OCI-LY7 (cell line): ENCODE data around the gene GIMAP2. TPM values are rescaled to one million over a fixed set of nuclear protein-coding genes. Genes with fewer than 3 reads are reported as not detected.

Experiments used
- BruUV-seq: library from RNA; stranded (reverse); fragments of 400-500 nt; replicated peaks from 2 replicates; lab custom pipeline; 2021; lab: Mats Ljungman, UMichigan
- CTCF ChIA-PET: fragments of 300-600 bp; sonication (Branson Sonifier 250); formaldehyde crosslinking; loops from one replicate; lab custom pipeline; 2022; ENCODE audit warnings: antibody characterized with exemption; ENCODE audit not compliant: unreplicated experiment; lab: Charles Lee
- POLR2A ChIA-PET: fragments of 300-600 bp; sonication (Branson Sonifier 250); formaldehyde crosslinking; loops from one replicate; lab custom pipeline; 2022; ENCODE audit warnings: antibody characterized with exemption; lab: Charles Lee
- DNase-seq: peaks from one replicate; pipeline ENCODE4 v3.0.0-alpha.2; 2015; ENCODE audit warnings: low spot score
- H2AFZ ChIP-seq: fragments of 200-600 bp; sonication (generic), shearing (Covaris generic); 2 replicates; pipeline ENCODE4 v1.6.1; 2014; ENCODE audit warnings: mild to moderate bottlenecking, antibody characterized with exemption, low read length, moderate library complexity
- H3K27ac ChIP-seq: fragments of 200-600 bp; sonication (generic); 2 replicates; pipeline ENCODE4 v1.5.1; 2014; ENCODE audit warnings: mixed run types, low read depth, mild to moderate bottlenecking, moderate library complexity, low read length, inconsistent platforms; ENCODE audit not compliant: poor library complexity, severe bottlenecking
- H3K36me3 ChIP-seq: fragments of 200-600 bp; sonication (generic); 2 replicates; pipeline ENCODE4 v1.6.1; 2014; ENCODE audit warnings: mild to moderate bottlenecking, antibody characterized with exemption, low read length, moderate library complexity, mixed read lengths; ENCODE audit not compliant: insufficient read depth
- H3K4me1 ChIP-seq: fragments of 200-600 bp; sonication (generic); 2 replicates; pipeline ENCODE4 v1.5.1; 2014; ENCODE audit warnings: mild to moderate bottlenecking, low read length; ENCODE audit not compliant: insufficient read depth, poor library complexity, severe bottlenecking
- H3K4me2 ChIP-seq: fragments of 200-600 bp; sonication (generic); 2 replicates; pipeline ENCODE4 v1.6.1; 2014; ENCODE audit warnings: mild to moderate bottlenecking, low read length
- H3K4me3 ChIP-seq: fragments of 200-600 bp; sonication (generic); 2 replicates; pipeline ENCODE4 v1.5.1; 2014; ENCODE audit warnings: mild to moderate bottlenecking, low read depth, low read length; ENCODE audit not compliant: poor library complexity, severe bottlenecking
- H3K79me2 ChIP-seq: fragments of 200-600 bp; sonication (generic); 2 replicates; pipeline ENCODE4 v1.6.1; 2016; ENCODE audit warnings: low read depth, mild to moderate bottlenecking, low read length, moderate library complexity, mixed read lengths; ENCODE audit not compliant: insufficient read depth
- H3K9me2 ChIP-seq: fragments of 200-600 bp; sonication (generic); 2 replicates; pipeline ENCODE4 v1.6.1; 2016; ENCODE audit warnings: mild to moderate bottlenecking, low read length, mixed read lengths; ENCODE audit not compliant: insufficient read depth
- H3K9me3 ChIP-seq: fragments of 200-600 bp; sonication (generic); 2 replicates; pipeline ENCODE4 v1.6.1; 2014; ENCODE audit warnings: mild to moderate bottlenecking, mixed run types, low read length, mixed read lengths
- H4K20me1 ChIP-seq: fragments of 200-600 bp; sonication (generic); 2 replicates; pipeline ENCODE4 v1.6.1; 2014; ENCODE audit warnings: mild to moderate bottlenecking, antibody characterized with exemption, low read length, moderate library complexity, mixed read lengths; ENCODE audit not compliant: insufficient read depth
- EZH2phosphoT487 ChIP-seq: fragments of 200-600 bp; sonication (generic); IDR thresholded peaks from 2 replicates; pipeline ENCODE4 v1.6.1; 2018; ENCODE audit warnings: low read depth, borderline replicate concordance, mild to moderate bottlenecking, mixed run types, antibody characterized with exemption, low read length, moderate library complexity, mixed read lengths
- intact Hi-C: fragments of 100-400 bp; cut with micrococcal nuclease; formaldehyde crosslinking; loops from one replicate; pipeline ENCODE4 v1.10.0; 2022; ENCODE audit not compliant: unreplicated experiment
- total RNA-seq, 2 experiments: library from RNA; depleted of rRNA in 1 of 2; stranded (reverse); fragments of >200 nt in 1 of 2; shearing (Covaris generic) in 1 of 2; gene quantifications; 2 replicates each; pipeline ENCODE4 v1.2.3, GENCODE V29; 2014 to 2022
- TF ChIP-seq, protein P1 (sequence below): fragments of 200-600 bp; sonication (generic); conservative IDR thresholded peaks from 2 replicates; pipeline ENCODE4 v1.5.1; 2014; ENCODE audit warnings: mild to moderate bottlenecking, antibody characterized with exemption, low read length, moderate library complexity, mixed read lengths

GIMAP2 gene
- total RNA-seq, 2 experiments from 2014 or later, result not detected

DNA sequence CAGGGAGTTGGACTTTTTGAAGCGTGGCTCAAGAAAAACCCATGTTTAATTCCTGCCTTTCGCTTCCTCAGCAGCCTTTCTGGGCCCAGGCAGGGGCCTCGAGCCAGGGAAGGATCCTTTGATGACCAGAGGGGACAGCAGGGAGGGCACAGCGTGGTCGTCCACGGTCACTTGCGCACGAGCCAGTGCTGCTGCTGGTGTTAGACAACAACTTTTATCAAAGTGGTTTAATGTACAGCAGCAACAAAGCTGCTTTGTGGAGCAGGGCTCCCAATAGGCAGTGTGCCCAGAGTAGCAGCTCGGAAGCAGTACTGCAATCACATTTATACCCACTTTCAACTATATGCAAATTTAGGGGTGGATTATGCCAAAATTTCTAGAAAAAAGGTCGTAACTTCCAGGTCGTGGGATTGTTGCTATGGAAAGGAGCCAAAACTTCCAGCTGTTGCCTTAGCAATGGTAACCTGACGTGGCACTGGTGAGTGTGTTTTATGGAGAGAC, 37.0 kb downstream of the GIMAP2 start:
- Histone ChIP-seq H3K4me3 (no peak overlapping the region), H3K79me2 (no peaks in the 10 kb centered on the region), H3K4me2 (no peak overlapping the region), H4K20me1 (no peaks in the 10 kb centered on the region), H3K36me3 (no peaks in the 10 kb centered on the region), H3K4me1 (no peaks in the 10 kb centered on the region), H3K27ac (no peak overlapping the region), H3K9me3 (no peaks in the 10 kb centered on the region), H2AFZ (no peak overlapping the region), H3K9me2 (no peaks in the 10 kb centered on the region)
- intact Hi-C loops, result no loop called here
- no peak for TF ChIP-seq EZH2phosphoT487
- TF ChIP-seq, protein P1, sequence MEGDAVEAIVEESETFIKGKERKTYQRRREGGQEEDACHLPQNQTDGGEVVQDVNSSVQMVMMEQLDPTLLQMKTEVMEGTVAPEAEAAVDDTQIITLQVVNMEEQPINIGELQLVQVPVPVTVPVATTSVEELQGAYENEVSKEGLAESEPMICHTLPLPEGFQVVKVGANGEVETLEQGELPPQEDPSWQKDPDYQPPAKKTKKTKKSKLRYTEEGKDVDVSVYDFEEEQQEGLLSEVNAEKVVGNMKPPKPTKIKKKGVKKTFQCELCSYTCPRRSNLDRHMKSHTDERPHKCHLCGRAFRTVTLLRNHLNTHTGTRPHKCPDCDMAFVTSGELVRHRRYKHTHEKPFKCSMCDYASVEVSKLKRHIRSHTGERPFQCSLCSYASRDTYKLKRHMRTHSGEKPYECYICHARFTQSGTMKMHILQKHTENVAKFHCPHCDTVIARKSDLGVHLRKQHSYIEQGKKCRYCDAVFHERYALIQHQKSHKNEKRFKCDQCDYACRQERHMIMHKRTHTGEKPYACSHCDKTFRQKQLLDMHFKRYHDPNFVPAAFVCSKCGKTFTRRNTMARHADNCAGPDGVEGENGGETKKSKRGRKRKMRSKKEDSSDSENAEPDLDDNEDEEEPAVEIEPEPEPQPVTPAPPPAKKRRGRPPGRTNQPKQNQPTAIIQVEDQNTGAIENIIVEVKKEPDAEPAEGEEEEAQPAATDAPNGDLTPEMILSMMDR, result no peak
- CTCF ChIA-PET, result no interaction called here
- POLR2A ChIA-PET, result no interaction called here
- DNase-seq, result no peak
- BruUV-seq, result no TSS peak

DNA sequence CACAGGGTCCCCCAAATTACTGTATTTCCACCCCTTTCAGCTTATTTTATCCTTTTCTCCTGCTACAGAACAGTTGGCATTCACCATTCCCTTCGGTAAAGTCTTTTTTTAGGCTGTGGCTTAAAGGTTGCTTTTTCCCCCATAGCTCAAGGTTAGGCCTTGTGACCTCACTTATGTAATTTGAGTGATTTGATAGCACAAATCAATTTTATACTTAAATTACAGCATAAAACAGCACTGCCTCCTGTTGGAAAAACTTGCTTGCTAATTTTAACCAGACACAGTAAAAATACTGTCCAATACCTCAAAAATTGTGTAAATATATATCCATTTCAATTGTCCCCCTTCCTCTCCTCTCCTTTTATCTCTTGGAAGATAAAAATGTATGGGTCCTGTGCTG, 38.0 kb downstream of the GIMAP2 start:
- BruUV-seq, result no TSS peak
- DNase-seq, result no peak
- Histone ChIP-seq H3K9me2 (no peaks in the 10 kb centered on the region), H2AFZ (no peak overlapping the region), H3K36me3 (no peaks in the 10 kb centered on the region), H3K9me3 (no peaks in the 10 kb centered on the region), H3K27ac (no peak overlapping the region), H3K4me3 (no peak overlapping the region), H3K79me2 (no peaks in the 10 kb centered on the region), H4K20me1 (no peaks in the 10 kb centered on the region), H3K4me2 (no peak overlapping the region), H3K4me1 (no peaks in the 10 kb centered on the region)
- TF ChIP-seq EZH2phosphoT487, result no peak
- TF ChIP-seq, protein P1, result no peak
- CTCF ChIA-PET, result no interaction called here
- POLR2A ChIA-PET, result no interaction called here
- intact Hi-C loops, result no loop called here

DNA sequence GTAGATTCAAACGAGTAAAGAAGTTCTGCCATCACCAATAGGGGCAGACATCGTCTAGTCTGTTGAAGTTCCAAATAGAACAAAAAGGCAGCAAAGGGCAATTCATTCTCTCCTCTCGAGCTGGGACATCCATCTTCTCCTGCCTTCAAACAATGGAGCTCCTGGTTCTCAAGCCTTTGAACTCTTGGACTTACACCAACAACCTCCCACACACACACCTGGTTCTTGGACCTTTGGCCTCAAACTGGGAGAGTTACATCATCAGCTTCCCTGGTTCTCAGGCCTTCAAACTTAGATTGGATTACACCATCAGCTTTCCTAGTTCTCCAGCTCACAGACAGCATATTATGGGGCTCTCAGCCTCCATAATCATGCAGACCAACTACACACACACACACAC, 41.9 kb downstream of the GIMAP2 start:
- TF ChIP-seq, protein P1, result no peak
- TF ChIP-seq EZH2phosphoT487, result no peak
- Histone ChIP-seq H4K20me1 (no peaks in the 10 kb centered on the region), H3K79me2 (no peaks in the 10 kb centered on the region), H3K9me2 (no peaks in the 10 kb centered on the region), H3K4me1 (no peaks in the 10 kb centered on the region), H3K27ac (no peak overlapping the region), H3K9me3 (no peaks in the 10 kb centered on the region), H3K4me2 (no peak overlapping the region), H2AFZ (no peak overlapping the region), H3K4me3 (no peak overlapping the region), H3K36me3 (no peaks in the 10 kb centered on the region)
- intact Hi-C loops, result no loop called here
- ChIA-PET CTCF (no interaction called here), POLR2A (no interaction called here)
- no peak for DNase-seq
- BruUV-seq, result no TSS peak
